Measurements from ENCODE around the gene AMN. TPM values are rescaled to one million over a fixed set of nuclear protein-coding genes. Genes with fewer than 3 reads are reported as not detected.

The AMN gene
- total and polyA plus RNA-seq, 9 of the 15 experiments (the other 6 are each of a cell fraction or from before 2014, with no cell fraction given): 0.04 to 0.14 TPM; not detected in 7

DNA sequence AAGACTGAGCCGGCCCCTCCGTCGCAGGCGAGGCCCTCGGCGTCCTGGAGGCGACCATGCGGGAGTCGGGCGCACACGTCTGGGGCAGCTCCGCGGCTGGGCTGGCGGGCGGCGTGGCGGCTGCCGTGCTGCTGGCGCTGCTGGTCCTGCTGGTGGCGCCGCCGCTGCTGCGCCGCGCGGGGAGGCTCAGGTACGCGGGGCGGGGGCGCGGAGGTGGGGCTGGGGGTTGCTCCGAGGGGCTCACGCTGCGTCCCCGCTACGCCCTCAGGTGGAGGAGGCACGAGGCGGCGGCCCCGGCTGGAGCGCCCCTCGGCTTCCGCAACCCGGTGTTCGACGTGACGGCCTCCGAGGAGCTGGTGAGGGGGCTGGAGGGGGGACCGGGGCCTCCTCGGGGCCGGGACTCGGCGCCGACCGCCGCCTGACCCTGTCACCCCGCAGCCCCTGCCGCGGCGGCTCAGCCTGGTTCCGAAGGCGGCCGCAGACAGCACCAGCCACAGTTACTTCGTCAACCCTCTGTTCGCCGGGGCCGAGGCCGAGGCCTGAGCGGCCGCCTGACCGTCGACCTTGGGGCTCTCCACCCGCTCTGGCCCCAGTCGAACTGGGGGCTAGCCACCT, 7.8 kb downstream of the AMN start:
- Histone ChIP-seq H3K9ac (ENCODE audit: insufficient read depth in 1 of 2, low read depth in 2 of 2, low read length in 2 of 2) (no peak overlapping the region), H3K36me3 (ENCODE audit: control insufficient read depth, insufficient read depth, low read length) (peaks cover 6% of the 10 kb centered on the region; the same call in 1 of the 3 replicates), H3K4me2 (ENCODE audit: insufficient read depth, low read length) (no peak overlapping the region), H3K79me2 (ENCODE audit: control insufficient read depth, insufficient read depth, low read length) (no peaks in the 10 kb centered on the region), H3K27ac (ENCODE audit: extremely low read depth, low read depth, low read length) (no peak overlapping the region), H3K9me3 (replicated peaks; ENCODE audit: control insufficient read depth, insufficient read depth, low read depth, low read length) (no peaks in the 10 kb centered on the region), H3K4me3 (no peak overlapping the region), H3K9me1 (ENCODE audit: control insufficient read depth, insufficient read depth, low read length) (no peaks in the 10 kb centered on the region), H3K4me1 (replicated peaks in 1 of 2; ENCODE audit: control insufficient read depth in 2 of 2, insufficient read depth in 2 of 2, low read length in 2 of 2) (peaks cover 0 to 26% of the 10 kb centered on the region in 2 experiments; a peak in 3 of 5 replicates), H4K20me1 (replicated peaks; ENCODE audit: control insufficient read depth, insufficient read depth, low read length) (no peaks in the 10 kb centered on the region), H3K27me3 (ENCODE audit: control insufficient read depth in 2 of 2, insufficient read depth in 2 of 2, low read length in 2 of 2) (no peaks in the 10 kb centered on the region), H2AFZ (ENCODE audit: low read depth, low read length) (no peak overlapping the region)
- TF ChIP-seq, protein P1, sequence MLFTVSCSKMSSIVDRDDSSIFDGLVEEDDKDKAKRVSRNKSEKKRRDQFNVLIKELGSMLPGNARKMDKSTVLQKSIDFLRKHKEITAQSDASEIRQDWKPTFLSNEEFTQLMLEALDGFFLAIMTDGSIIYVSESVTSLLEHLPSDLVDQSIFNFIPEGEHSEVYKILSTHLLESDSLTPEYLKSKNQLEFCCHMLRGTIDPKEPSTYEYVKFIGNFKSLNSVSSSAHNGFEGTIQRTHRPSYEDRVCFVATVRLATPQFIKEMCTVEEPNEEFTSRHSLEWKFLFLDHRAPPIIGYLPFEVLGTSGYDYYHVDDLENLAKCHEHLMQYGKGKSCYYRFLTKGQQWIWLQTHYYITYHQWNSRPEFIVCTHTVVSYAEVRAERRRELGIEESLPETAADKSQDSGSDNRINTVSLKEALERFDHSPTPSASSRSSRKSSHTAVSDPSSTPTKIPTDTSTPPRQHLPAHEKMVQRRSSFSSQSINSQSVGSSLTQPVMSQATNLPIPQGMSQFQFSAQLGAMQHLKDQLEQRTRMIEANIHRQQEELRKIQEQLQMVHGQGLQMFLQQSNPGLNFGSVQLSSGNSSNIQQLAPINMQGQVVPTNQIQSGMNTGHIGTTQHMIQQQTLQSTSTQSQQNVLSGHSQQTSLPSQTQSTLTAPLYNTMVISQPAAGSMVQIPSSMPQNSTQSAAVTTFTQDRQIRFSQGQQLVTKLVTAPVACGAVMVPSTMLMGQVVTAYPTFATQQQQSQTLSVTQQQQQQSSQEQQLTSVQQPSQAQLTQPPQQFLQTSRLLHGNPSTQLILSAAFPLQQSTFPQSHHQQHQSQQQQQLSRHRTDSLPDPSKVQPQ (CRISPR knock-in tag; IDR thresholded peaks at IDR 0.05; ENCODE audit: borderline replicate concordance): no peak
- TF ChIP-seq ZNF384 (IDR thresholded peaks at IDR 0.05; ENCODE audit: low read depth, low read length): no peak
- TF ChIP-seq, protein P2, sequence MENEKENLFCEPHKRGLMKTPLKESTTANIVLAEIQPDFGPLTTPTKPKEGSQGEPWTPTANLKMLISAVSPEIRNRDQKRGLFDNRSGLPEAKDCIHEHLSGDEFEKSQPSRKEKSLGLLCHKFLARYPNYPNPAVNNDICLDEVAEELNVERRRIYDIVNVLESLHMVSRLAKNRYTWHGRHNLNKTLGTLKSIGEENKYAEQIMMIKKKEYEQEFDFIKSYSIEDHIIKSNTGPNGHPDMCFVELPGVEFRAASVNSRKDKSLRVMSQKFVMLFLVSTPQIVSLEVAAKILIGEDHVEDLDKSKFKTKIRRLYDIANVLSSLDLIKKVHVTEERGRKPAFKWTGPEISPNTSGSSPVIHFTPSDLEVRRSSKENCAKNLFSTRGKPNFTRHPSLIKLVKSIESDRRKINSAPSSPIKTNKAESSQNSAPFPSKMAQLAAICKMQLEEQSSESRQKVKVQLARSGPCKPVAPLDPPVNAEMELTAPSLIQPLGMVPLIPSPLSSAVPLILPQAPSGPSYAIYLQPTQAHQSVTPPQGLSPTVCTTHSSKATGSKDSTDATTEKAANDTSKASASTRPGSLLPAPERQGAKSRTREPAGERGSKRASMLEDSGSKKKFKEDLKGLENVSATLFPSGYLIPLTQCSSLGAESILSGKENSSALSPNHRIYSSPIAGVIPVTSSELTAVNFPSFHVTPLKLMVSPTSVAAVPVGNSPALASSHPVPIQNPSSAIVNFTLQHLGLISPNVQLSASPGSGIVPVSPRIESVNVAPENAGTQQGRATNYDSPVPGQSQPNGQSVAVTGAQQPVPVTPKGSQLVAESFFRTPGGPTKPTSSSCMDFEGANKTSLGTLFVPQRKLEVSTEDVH (IDR thresholded peaks at IDR 0.05; ENCODE audit: low read depth, partially characterized antibody): no peak
- ChIA-PET CTCF (ENCODE audit: low intra/inter-chr PET ratio) (no interaction called here), POLR2A (no interaction called here)
- in situ Hi-C loops (cut with MboI): no loop called here
- BruUV-seq (replicated peaks): no TSS peak
- FAIRE-seq (no peak), ATAC-seq (no peak), DNase-seq (ENCODE audit: extremely low read depth in 1 of 4, low spot score in 3 of 4) (no peak)
- intact Hi-C loops (cut with micrococcal nuclease): no loop called here
- WGBS (ENCODE audit: insufficient coverage, low coverage, missing lambda C conversion rate): 100% methylated on average over 4 of the region's 74 CpGs
